ENCODE measurements around the gene CREB5.

Gene CREB5

GRCh38 chr7:28871631-28872030, 459.3 kb downstream of the CREB5 start:
- H3K4me1 ChIP-seq, result no peaks in the 10 kb centered on the region
- DNase-seq (ENCODE audit: low spot score in 2 of 2), result no peak
- H3K36me3 ChIP-seq (replicated peaks), result no peaks in the 10 kb centered on the region
- no peaks in the 10 kb centered on the region for H3K9me3 ChIP-seq
- in situ Hi-C loops (cut with MboI; ENCODE audit: low sequenced_read_pairs), result loop anchor here (25.0 kb wide), 1 partner anchor 484 kb away; no protein-coding TSS in a partner anchor
- no peak overlapping the region for H3K4me3 ChIP-seq
- H3K27me3 ChIP-seq (ENCODE audit: low read depth), result peaks cover 26% of the 10 kb centered on the region

DNA sequence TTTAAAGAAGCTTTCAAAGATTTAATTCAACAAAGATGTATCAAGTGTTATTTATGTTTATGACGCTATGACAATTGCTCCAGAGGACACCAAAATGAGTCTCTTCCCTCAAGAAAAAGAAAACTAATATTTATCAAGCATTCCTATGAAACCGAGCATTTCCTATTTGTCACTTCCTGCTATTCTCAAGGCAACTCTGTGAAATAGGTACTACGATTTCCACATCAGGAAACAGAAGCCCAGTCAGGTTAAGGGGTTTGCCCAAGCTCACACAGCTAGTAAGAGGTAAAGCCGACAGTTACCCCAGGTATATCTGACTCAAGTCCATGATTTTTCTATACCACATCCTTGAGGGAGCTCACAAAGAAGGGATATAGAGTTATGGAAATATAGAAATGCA, 459.9 kb downstream of the CREB5 start:
- no peaks in the 10 kb centered on the region for H3K36me3 ChIP-seq (replicated peaks)
- no peaks in the 10 kb centered on the region for H3K9me3 ChIP-seq
- no peaks in the 10 kb centered on the region for H3K4me1 ChIP-seq
- H3K27me3 ChIP-seq (ENCODE audit: low read depth), result peaks cover 30% of the 10 kb centered on the region
- in situ Hi-C loops (cut with MboI; ENCODE audit: low sequenced_read_pairs), result loop anchor here (25.0 kb wide), 1 partner anchor 485 kb away; no protein-coding TSS in a partner anchor
- DNase-seq (ENCODE audit: low spot score in 2 of 2), result no peak
- H3K4me3 ChIP-seq, result no peak overlapping the region

DNA sequence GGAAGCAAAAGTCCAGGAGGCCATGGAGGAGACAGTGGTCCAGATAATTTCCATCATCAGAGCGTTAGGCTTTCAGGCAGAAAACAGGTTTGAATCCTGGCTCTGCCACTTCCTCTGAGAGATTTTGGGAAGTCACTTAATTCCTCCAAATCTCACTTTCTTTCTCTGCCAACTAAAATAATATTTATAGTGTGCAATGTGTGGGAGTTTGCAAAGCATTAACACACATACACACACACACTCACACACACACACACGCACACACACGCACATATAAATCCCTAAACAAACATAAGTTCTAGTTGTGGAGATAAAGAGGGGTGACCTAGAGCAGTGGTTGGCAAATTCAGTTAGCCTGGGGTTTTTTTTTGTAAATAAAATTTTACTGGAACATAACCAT, 461.0 kb downstream of the CREB5 start:
- in situ Hi-C loops (cut with MboI; ENCODE audit: low sequenced_read_pairs), result loop anchor here (25.0 kb wide), 1 partner anchor 486 kb away; no protein-coding TSS in a partner anchor
- H3K4me3 ChIP-seq, result no peak overlapping the region
- peaks cover 33% of the 10 kb centered on the region for H3K27me3 ChIP-seq (ENCODE audit: low read depth)
- H3K36me3 ChIP-seq (replicated peaks), result no peaks in the 10 kb centered on the region
- no peak for DNase-seq (ENCODE audit: low spot score in 2 of 2)
- no peaks in the 10 kb centered on the region for H3K4me1 ChIP-seq
- H3K9me3 ChIP-seq, result no peaks in the 10 kb centered on the region

- H3K27me3 ChIP-seq (ENCODE audit: low read depth), result peaks cover 34% of the 10 kb centered on the region
- no peaks in the 10 kb centered on the region for H3K9me3 ChIP-seq
- in situ Hi-C loops (cut with MboI; ENCODE audit: low sequenced_read_pairs), result loop anchor here (25.0 kb wide), 1 partner anchor 487 kb away; no protein-coding TSS in a partner anchor
- no peaks in the 10 kb centered on the region for H3K36me3 ChIP-seq (replicated peaks)
- DNase-seq (ENCODE audit: low spot score in 2 of 2), result no peak
- H3K4me1 ChIP-seq, result no peaks in the 10 kb centered on the region
- H3K4me3 ChIP-seq, result no peak overlapping the region
Observed at GRCh38 chr7:28874001-28874400, 461.7 kb downstream of the CREB5 start.
